Measurements from ENCODE around the gene IMMT.

GRCh38 chr2:86176597-86176996 lies 18.7 kb downstream of the IMMT start:
- TF ChIP-seq POLR2A (IDR thresholded peaks at IDR 0.05; ENCODE audit: low read depth, low read length), result no peak
- TF ChIP-seq POLR2AphosphoS5 (IDR thresholded peaks at IDR 0.05; ENCODE audit: low read depth, low read length), result no peak
- no peak for TF ChIP-seq TAF1 (IDR thresholded peaks at IDR 0.05; ENCODE audit: low read depth, low read length)
- no peak for TF ChIP-seq POU2F2 (IDR thresholded peaks at IDR 0.05; ENCODE audit: low read depth, low read length)
- TF ChIP-seq PAX5 (IDR thresholded peaks at IDR 0.05; ENCODE audit: insufficient read depth, low read length, severe bottlenecking), result no peak

Data from GM12891 (cell line).